GM20000 (cell line): ENCODE results near the gene TOX2.

Source experiments
- DNase-seq: peaks from one replicate; pipeline ENCODE4 v3.0.0; 2012; ENCODE audit warnings: low spot score
- CTCF ChIP-seq: IDR thresholded peaks from 2 replicates; pipeline ENCODE4 v1.5.1; 2012; ENCODE audit warnings: mild to moderate bottlenecking, control low read depth; ENCODE audit errors: extremely low read depth, missing control alignments

The TOX2 gene

DNA sequence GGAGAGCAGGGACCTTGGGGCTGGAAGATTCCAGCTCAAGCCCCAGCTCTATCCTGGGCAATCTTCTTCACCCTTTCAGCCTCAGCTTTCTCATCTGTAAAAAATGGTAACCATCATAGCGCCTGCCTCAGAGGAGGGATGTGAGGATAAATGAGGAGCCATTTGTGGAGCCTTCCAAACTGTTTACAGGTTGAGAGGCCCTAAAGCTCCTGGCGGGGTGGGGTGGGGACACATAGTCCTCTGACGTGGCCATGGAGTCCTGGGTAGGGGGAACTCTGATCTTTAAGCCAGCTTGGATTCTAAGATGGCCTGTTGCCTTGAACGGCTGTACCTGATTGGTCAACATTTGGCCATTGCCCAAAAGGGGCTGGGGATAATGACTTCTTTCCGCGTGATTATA lies 111.1 kb downstream of the TOX2 start:
- no peak for TF ChIP-seq CTCF
- no peak for DNase-seq

- DNase-seq, result no peak
- TF ChIP-seq CTCF, result no peak
Measured at GRCh38 chr20:44026647-44027342, 112.1 kb downstream of the TOX2 start.

DNA sequence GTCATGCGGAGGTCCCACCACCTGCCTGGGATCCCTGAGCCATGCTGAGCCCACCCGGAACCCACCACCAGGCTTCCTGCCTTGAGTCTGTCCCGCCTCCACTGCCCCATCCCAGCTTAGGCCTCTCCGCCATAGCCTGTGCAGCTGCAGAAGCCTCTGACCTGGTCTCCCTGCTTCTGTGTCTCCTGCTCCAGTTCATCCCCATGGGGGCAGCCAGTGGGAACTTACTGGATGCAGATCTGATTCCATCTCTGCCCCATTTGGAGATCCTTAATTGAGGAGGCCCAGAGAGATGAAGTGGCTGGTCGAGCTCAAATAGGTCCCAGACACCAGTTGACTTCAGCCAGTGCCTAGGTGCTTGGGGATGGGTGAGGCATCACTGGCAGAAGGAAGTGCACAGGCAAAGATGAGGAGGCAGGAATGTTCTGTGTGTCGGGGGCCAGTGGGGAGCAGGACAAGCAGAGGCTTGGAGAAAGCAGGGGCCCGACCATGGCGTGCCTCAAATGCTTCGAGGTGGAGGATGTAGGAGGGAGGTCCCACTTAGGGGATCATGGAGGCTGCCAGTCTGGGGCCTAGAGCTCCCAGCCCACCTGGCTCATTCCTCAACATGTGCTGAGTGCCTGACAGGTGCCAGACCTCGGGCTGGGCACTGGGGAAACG lies 112.8 kb downstream of the TOX2 start:
- no peak for TF ChIP-seq CTCF
- no peak for DNase-seq

DNA sequence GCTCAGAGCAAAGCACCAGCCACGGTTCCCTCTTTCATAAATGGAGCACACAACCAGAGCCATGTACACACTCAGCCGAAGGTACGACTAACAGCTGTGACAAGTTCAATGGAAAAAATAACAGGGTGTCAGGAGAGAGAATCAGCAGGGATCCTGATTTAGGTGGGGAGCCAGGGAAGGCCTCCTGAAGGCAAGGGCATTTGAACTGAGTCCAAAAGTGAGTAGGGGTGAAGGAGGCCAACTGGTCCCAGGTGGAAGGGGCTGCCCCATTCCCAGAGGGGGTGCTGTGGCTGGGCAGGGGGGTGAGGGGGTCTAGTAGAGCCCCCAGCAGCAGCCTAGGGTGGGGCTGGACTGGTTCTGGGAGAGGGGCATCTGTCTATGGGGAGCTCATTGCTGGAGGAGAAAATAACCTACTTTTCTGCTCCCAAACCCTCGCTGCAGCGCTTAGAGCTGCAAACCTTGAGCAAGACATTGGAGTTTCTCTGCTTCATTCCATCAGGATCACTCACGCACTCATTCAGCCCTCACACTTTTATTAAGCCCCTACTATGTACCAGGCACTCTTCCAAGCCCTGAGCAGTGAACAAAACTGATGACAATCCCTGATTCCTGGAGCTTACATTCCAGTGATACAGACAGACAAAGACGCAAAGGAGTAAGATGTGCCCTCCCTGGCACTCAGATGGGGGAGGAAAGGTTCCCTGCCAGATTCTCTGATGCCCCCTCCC lies 113.5 kb downstream of the TOX2 start:
- no peak for DNase-seq
- no peak for TF ChIP-seq CTCF

DNA sequence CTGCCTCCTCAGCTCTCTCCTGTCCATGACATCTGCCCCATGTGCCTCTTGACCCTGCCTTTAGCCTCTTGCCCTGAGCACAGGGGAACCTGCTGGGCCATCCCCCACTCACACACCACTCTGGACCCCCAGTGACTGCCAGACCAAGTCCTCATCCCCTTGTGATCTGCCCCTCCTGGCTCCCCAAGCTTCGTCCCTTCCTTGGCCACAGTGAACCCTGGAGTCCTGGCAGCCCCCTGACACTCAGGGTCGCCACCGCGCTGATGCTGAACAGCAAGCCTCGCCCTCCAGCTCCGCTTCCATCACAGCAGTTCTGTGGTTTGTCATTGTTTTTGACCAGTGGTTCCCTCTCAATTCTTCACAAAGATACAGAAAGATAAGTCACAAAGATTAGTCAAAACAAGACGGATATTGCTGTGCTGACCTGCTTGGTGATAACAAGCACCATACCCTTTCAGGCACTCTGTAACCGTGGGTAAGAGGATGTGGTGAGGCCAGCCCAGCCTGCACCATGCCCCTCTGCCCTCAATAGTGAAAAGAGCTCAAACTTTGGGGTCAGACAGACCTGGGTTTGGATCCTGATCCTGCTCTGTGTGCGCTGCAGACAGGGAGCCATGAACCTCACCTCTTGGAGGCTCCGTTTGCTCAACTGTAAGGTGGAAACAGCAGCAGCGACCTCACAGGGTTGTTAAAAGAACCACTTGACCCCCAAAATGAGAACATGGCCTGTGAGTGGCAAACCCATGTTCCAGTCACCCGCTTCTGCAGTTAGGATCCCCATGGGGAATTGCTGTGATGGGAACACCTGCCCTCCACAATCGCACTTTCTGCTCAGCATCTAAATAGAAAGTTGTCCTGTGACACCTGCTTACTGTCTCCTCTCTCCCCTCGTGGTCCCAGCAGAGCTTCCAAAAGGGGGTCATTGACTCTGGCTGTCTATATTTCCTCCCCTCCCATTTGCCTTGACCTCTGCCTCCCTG lies 114.5 kb downstream of the TOX2 start:
- DNase-seq, result peak; percentile 34
- TF ChIP-seq CTCF, result no peak

- TF ChIP-seq CTCF, result no peak
- no peak for DNase-seq
Measured at GRCh38 chr20:44029848-44030230, 115.2 kb downstream of the TOX2 start.

GRCh38 chr20:44030394-44030793 lies 115.7 kb downstream of the TOX2 start:
- TF ChIP-seq CTCF, result no peak
- no peak for DNase-seq
